Ishikawa (cell line): ENCODE data around the gene DNAJC11.

Experiments
- CREB1 ChIP-seq: IDR thresholded peaks from 2 replicates; pipeline ENCODE4 v1.6.1; 2012; ENCODE audit warnings: low read depth
- EP300 ChIP-seq: IDR thresholded peaks from 2 replicates; pipeline ENCODE4 v1.6.1; 2012; ENCODE audit warnings: borderline replicate concordance
- NFIC ChIP-seq: IDR thresholded peaks from 2 replicates; pipeline ENCODE4 v1.6.1; 2012
- RAD21 ChIP-seq: IDR thresholded peaks from 2 replicates; pipeline ENCODE4 v1.6.1; 2012; ENCODE audit warnings: low read depth
- TAF1 ChIP-seq: IDR thresholded peaks from 2 replicates; pipeline ENCODE4 v1.6.1; 2012; ENCODE audit warnings: low read depth, mild to moderate bottlenecking
- TEAD4 ChIP-seq: IDR thresholded peaks from 2 replicates; pipeline ENCODE4 v1.6.1; 2012
- YY1 ChIP-seq: IDR thresholded peaks from 2 replicates; pipeline ENCODE4 v1.6.1; 2012; ENCODE audit warnings: low read depth
- TF ChIP-seq, protein P1 (sequence below): IDR thresholded peaks from 2 replicates; pipeline ENCODE4 v1.6.1; 2012
- TF ChIP-seq, protein P2 (sequence below): IDR thresholded peaks from 2 replicates; pipeline ENCODE4 v1.6.1; 2012; ENCODE audit warnings: low read depth, mild to moderate bottlenecking

DNA sequence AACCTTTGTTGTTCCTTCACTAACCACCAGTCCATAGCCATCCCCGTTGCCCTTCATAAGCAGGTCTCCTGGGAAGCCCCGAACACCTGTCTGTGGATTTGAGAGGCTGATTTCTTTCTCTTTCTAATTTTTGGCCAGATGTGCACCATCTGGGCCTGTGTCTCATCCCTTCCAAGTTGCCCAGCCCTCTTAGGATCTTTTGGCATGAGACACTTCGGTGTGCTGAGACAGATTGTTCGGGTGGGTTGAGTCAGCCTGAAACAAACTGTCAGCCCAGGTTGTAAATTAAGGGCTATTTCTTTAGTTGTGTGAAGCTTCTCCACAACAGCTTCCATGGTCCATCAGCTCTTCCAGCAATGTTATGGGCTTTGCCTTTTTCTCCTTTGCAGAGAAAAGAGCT, 1.4 kb upstream of the DNAJC11 start:
- TF ChIP-seq RAD21 (no peak), EP300 (no peak), NFIC (no peak), TAF1 (no peak), YY1 (no peak), CREB1 (no peak), TEAD4 (no peak)
- TF ChIP-seq, protein P1, sequence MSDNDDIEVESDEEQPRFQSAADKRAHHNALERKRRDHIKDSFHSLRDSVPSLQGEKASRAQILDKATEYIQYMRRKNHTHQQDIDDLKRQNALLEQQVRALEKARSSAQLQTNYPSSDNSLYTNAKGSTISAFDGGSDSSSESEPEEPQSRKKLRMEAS: no peak
- TF ChIP-seq, protein P2, sequence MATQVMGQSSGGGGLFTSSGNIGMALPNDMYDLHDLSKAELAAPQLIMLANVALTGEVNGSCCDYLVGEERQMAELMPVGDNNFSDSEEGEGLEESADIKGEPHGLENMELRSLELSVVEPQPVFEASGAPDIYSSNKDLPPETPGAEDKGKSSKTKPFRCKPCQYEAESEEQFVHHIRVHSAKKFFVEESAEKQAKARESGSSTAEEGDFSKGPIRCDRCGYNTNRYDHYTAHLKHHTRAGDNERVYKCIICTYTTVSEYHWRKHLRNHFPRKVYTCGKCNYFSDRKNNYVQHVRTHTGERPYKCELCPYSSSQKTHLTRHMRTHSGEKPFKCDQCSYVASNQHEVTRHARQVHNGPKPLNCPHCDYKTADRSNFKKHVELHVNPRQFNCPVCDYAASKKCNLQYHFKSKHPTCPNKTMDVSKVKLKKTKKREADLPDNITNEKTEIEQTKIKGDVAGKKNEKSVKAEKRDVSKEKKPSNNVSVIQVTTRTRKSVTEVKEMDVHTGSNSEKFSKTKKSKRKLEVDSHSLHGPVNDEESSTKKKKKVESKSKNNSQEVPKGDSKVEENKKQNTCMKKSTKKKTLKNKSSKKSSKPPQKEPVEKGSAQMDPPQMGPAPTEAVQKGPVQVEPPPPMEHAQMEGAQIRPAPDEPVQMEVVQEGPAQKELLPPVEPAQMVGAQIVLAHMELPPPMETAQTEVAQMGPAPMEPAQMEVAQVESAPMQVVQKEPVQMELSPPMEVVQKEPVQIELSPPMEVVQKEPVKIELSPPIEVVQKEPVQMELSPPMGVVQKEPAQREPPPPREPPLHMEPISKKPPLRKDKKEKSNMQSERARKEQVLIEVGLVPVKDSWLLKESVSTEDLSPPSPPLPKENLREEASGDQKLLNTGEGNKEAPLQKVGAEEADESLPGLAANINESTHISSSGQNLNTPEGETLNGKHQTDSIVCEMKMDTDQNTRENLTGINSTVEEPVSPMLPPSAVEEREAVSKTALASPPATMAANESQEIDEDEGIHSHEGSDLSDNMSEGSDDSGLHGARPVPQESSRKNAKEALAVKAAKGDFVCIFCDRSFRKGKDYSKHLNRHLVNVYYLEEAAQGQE: no peak
